GM12873 (cell line): ENCODE measurements around the gene DMBX1.

Experiments used
- CTCF ChIP-seq: IDR thresholded peaks from 2 replicates; pipeline ENCODE4 v1.5.1; 2012; ENCODE audit warnings: low read depth, mild to moderate bottlenecking, moderate library complexity, low read length, control low read depth; ENCODE audit not compliant: insufficient read depth; ENCODE audit errors: missing control alignments

Gene DMBX1

DNA sequence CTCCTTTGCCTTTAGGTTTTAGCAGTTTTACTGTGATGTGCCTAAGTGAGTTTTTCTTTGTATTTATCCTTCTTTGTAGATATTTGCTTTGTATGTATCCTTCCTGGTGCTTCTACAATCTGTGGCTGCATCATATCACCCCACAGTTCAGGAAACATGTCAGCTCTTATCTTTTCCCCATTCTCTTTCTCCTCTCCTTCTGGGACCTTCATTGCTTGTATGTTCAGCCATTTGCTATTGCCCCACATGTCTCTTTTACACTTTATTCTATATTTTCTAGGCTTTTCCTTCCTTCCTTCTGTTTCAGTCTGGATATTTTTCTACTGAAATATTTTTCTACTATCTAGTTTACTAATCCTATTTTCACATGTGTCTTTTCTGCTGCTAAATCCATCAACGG is 46.9 kb downstream of the DMBX1 start:
- TF ChIP-seq CTCF: no peak

DNA sequence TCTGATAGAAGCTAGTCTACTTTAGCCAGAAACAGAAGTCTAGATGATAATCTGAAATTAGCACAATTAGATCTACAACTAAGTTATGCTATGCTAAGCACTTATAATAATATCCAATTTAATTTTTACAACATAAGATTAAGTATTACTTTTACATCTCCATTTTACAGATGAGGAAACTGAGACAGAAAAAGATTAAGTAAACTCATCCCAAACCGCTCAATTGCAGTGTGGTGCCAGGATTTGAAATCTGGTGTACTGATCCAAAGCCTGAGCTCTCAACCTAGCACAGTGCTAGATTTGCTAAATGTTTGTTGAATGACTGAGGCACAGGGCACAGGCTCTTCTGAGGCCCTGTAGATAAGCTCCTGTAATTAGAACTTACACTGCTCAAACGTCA is 48.0 kb downstream of the DMBX1 start:
- TF ChIP-seq CTCF: no peak

GRCh38 chr1:46538147-46538546 is 48.5 kb downstream of the DMBX1 start:
- TF ChIP-seq CTCF: no peak
